ENCODE results near the gene NPHP1. TPM values are rescaled to one million over a fixed set of nuclear protein-coding genes. Genes with fewer than 3 reads are reported as not detected.

Gene NPHP1
- total RNA-seq, 2 donors from 2014 or later = 8.4 to 10.6 TPM

DNA sequence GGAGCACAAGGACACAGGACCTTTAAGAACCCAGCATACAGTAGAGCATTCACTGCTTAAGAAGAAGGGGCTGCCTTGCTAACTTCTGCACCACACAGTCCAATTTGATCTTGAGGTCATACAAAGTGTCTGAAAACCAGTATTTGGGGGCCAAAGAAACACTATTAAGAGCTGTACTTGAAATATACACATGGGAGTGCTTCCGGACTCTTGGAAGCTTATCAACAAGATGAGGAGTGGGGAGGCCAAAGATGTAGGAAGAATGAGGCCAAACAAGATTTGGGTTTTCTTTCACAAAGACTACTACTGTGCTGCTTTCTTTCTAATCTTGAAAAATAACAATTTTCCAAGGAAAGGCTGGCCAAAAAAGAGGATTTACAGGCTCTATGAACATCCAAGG lies 64.4 kb downstream of the NPHP1 start:
- no peaks in the 10 kb centered on the region for H3K4me1 ChIP-seq (ENCODE audit: control insufficient read depth, insufficient read depth, low read length)
- Mint-ChIP-seq H3K4me3 (no peak overlapping the region), H3K4me1 (no peaks in the 10 kb centered on the region), H3K27me3 (ENCODE audit: insufficient read depth) (no peaks in the 10 kb centered on the region), H3K27ac (no peak overlapping the region), H3K9me3 (peaks cover 2% of the 10 kb centered on the region), H3K36me3 (ENCODE audit: low read depth) (no peaks in the 10 kb centered on the region)
- no peak overlapping the region for H3K9ac ChIP-seq (ENCODE audit: extremely low read depth, low read length, poor library complexity, severe bottlenecking)
- H3K4me3 ChIP-seq (ENCODE audit: low read length) = no peak overlapping the region
- no peaks in the 10 kb centered on the region for H3K9me3 ChIP-seq (ENCODE audit: control insufficient read depth, low read length)
- TF ChIP-seq, protein P1, sequence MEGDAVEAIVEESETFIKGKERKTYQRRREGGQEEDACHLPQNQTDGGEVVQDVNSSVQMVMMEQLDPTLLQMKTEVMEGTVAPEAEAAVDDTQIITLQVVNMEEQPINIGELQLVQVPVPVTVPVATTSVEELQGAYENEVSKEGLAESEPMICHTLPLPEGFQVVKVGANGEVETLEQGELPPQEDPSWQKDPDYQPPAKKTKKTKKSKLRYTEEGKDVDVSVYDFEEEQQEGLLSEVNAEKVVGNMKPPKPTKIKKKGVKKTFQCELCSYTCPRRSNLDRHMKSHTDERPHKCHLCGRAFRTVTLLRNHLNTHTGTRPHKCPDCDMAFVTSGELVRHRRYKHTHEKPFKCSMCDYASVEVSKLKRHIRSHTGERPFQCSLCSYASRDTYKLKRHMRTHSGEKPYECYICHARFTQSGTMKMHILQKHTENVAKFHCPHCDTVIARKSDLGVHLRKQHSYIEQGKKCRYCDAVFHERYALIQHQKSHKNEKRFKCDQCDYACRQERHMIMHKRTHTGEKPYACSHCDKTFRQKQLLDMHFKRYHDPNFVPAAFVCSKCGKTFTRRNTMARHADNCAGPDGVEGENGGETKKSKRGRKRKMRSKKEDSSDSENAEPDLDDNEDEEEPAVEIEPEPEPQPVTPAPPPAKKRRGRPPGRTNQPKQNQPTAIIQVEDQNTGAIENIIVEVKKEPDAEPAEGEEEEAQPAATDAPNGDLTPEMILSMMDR (conservative IDR thresholded peaks at IDR 0.05) = no peak
- WGBS, 2 experiments (ENCODE audit: insufficient coverage in 1 of 2, insufficient read length in 1 of 2) = 96% methylated on average over 1 of the region's 1 CpG; no CpG with 5 or more reads in 1 of the 2 experiments
- H3K27ac ChIP-seq (ENCODE audit: low read depth, low read length) = no peak overlapping the region
- no peaks in the 10 kb centered on the region for H3K27me3 ChIP-seq (ENCODE audit: control insufficient read depth, insufficient read depth, low read length, poor library complexity, severe bottlenecking)
- DNase-seq = no peak
- H3K36me3 ChIP-seq (ENCODE audit: control insufficient read depth, insufficient read depth, low read length) = no peaks in the 10 kb centered on the region

DNA sequence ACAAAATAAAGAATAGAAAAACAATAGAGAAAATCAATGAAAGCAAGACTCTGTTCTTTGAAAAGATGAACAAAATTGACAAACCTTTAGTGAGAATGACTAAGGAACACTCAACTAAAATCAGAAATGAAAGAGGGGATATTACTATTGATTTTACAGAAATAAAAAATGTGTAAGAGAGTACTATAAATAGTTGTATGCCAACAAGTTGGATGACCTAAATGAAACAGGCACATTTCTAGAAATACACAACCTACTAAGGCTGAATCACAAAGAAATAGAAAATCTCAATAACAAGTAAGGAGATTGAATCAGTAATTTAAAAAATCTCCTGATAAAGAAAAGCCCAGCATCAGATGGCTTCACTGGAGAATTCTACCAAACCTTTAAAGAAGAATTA lies 70.8 kb downstream of the NPHP1 start:
- Histone ChIP-seq H3K9me3 (ENCODE audit: control insufficient read depth, low read length) (peaks cover 10% of the 10 kb centered on the region), H3K9ac (ENCODE audit: extremely low read depth, low read length, poor library complexity, severe bottlenecking) (no peak overlapping the region), H3K4me3 (ENCODE audit: low read length) (no peak overlapping the region), H3K4me1 (ENCODE audit: control insufficient read depth, insufficient read depth, low read length) (no peaks in the 10 kb centered on the region), H3K27me3 (ENCODE audit: control insufficient read depth, insufficient read depth, low read length, poor library complexity, severe bottlenecking) (no peaks in the 10 kb centered on the region), H3K27ac (ENCODE audit: low read depth, low read length) (no peak overlapping the region), H3K36me3 (ENCODE audit: control insufficient read depth, insufficient read depth, low read length) (no peaks in the 10 kb centered on the region)
- DNase-seq = no peak
- peaks cover 1% of the 10 kb centered on the region for H3K27me3 Mint-ChIP-seq (ENCODE audit: insufficient read depth)
- peaks cover 13% of the 10 kb centered on the region for H3K9me3 Mint-ChIP-seq
- H3K36me3 Mint-ChIP-seq (ENCODE audit: low read depth) = no peaks in the 10 kb centered on the region
- no peak overlapping the region for H3K4me3 Mint-ChIP-seq
- TF ChIP-seq, protein P1 (conservative IDR thresholded peaks at IDR 0.05) = no peak
- no peaks in the 10 kb centered on the region for H3K4me1 Mint-ChIP-seq
- no peak overlapping the region for H3K27ac Mint-ChIP-seq

DNA sequence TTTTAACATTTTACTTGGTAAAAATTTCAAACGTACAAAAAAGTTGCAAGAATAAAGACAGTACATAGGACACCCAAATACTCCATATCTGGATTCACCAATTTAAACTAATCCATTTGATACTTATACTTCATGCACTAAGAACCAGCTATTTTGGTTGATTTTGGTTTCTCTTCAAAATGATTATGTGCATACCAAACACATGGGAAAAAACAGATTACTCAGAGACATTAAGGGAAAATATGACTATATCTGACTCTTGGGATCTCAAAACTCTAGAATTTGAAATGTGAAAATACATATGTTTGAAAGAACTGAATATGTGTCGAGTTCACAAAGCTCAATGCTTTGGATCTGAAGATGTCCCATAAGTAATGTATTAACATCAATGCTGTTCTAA lies 73.6 kb downstream of the NPHP1 start:
- H3K9me3 ChIP-seq (ENCODE audit: control insufficient read depth, low read length) = peaks cover 10% of the 10 kb centered on the region
- Mint-ChIP-seq H3K9me3 (peaks cover 11% of the 10 kb centered on the region), H3K36me3 (ENCODE audit: low read depth) (no peaks in the 10 kb centered on the region), H3K27ac (no peak overlapping the region), H3K4me3 (no peak overlapping the region), H3K4me1 (no peaks in the 10 kb centered on the region), H3K27me3 (ENCODE audit: insufficient read depth) (peaks cover 1% of the 10 kb centered on the region)
- TF ChIP-seq, protein P1 (conservative IDR thresholded peaks at IDR 0.05) = no peak
- 83 to 88% methylated on average over 1 to 2 of the region's 2 CpGs for WGBS, 2 experiments (ENCODE audit: insufficient coverage in 1 of 2, insufficient read length in 1 of 2)
- H3K27ac ChIP-seq (ENCODE audit: low read depth, low read length) = no peak overlapping the region
- H3K4me1 ChIP-seq (ENCODE audit: control insufficient read depth, insufficient read depth, low read length) = no peaks in the 10 kb centered on the region
- no peaks in the 10 kb centered on the region for H3K27me3 ChIP-seq (ENCODE audit: control insufficient read depth, insufficient read depth, low read length, poor library complexity, severe bottlenecking)
- no peak overlapping the region for H3K9ac ChIP-seq (ENCODE audit: extremely low read depth, low read length, poor library complexity, severe bottlenecking)
- DNase-seq = no peak
- no peak overlapping the region for H3K4me3 ChIP-seq (ENCODE audit: low read length)
- no peaks in the 10 kb centered on the region for H3K36me3 ChIP-seq (ENCODE audit: control insufficient read depth, insufficient read depth, low read length)
